ENCODE data around the gene ANKK1. TPM values are rescaled to one million over a fixed set of nuclear protein-coding genes. Genes with fewer than 3 reads are reported as not detected.

The ANKK1 gene
- total and polyA plus RNA-seq, 2 donors (not counting 1 experiment from before 2014, with no cell fraction given): not detected

DNA sequence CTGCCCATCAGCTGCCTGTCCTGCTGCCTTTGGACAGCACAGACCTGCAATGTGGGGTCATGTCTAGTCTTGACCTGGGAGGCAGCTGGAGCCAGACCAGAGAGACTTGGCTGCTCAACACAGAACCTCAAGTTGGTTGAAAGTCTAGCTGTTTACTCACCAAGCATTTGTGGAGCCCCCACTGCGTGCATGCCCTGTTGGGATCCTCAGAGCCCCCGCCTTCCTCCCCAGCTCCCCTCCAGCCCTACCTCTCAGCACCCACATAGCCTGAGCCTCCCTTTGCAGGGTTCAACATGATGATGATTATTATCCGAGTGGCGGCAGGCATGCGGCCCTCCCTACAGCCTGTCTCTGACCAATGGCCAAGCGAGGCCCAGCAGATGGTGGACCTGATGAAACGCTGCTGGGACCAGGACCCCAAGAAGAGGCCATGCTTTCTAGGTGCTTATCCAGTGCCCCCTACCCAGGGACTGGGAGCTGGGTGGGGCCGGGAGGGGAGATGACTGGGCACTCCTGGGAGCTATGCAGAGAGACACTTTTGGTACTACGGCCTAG is 8.3 kb downstream of the ANKK1 start:
- Histone ChIP-seq H4K20me1 (ENCODE audit: control insufficient read depth, extremely low read depth, insufficient read depth, low read length) (no peaks in the 10 kb centered on the region), H3K79me2 (ENCODE audit: control insufficient read depth, insufficient read depth, low read length) (no peaks in the 10 kb centered on the region), H3K9me3 (ENCODE audit: control insufficient read depth, insufficient read depth, low read depth, low read length) (no peaks in the 10 kb centered on the region), H3K4me3 (replicated peaks in 1 of 4; ENCODE audit: control extremely low read depth in 1 of 4, insufficient read depth in 1 of 4, low read depth in 3 of 4, low read length in 4 of 4) (no peak overlapping the region), H3K4me1 (ENCODE audit: control insufficient read depth, extremely low read depth, insufficient read depth, low read length) (no peaks in the 10 kb centered on the region), H3K9ac (ENCODE audit: insufficient read depth, low read length) (no peak overlapping the region), H3K4me2 (ENCODE audit: extremely low read depth, insufficient read depth, low read length) (no peak overlapping the region), H3K27me3 (ENCODE audit: control insufficient read depth, insufficient read depth, low read length) (no peaks in the 10 kb centered on the region), H3K36me3 (ENCODE audit: control insufficient read depth, insufficient read depth, low read length) (no peaks in the 10 kb centered on the region), H2AFZ (ENCODE audit: low read length) (no peak overlapping the region), H3K27ac (ENCODE audit: insufficient read depth, low read length) (no peak overlapping the region)
- DNase-seq (ENCODE audit: low read depth in 2 of 2): no peak
- TF ChIP-seq EZH2 (IDR thresholded peaks at IDR 0.05; ENCODE audit: low read length, missing control alignments): no peak
- TF ChIP-seq, protein P1, sequence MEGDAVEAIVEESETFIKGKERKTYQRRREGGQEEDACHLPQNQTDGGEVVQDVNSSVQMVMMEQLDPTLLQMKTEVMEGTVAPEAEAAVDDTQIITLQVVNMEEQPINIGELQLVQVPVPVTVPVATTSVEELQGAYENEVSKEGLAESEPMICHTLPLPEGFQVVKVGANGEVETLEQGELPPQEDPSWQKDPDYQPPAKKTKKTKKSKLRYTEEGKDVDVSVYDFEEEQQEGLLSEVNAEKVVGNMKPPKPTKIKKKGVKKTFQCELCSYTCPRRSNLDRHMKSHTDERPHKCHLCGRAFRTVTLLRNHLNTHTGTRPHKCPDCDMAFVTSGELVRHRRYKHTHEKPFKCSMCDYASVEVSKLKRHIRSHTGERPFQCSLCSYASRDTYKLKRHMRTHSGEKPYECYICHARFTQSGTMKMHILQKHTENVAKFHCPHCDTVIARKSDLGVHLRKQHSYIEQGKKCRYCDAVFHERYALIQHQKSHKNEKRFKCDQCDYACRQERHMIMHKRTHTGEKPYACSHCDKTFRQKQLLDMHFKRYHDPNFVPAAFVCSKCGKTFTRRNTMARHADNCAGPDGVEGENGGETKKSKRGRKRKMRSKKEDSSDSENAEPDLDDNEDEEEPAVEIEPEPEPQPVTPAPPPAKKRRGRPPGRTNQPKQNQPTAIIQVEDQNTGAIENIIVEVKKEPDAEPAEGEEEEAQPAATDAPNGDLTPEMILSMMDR (conservative IDR thresholded peaks at IDR 0.05 in 1 of 2, IDR thresholded peaks at IDR 0.05 in 1 of 2; ENCODE audit: low read depth in 1 of 2, low read length in 2 of 2): no peak

DNA sequence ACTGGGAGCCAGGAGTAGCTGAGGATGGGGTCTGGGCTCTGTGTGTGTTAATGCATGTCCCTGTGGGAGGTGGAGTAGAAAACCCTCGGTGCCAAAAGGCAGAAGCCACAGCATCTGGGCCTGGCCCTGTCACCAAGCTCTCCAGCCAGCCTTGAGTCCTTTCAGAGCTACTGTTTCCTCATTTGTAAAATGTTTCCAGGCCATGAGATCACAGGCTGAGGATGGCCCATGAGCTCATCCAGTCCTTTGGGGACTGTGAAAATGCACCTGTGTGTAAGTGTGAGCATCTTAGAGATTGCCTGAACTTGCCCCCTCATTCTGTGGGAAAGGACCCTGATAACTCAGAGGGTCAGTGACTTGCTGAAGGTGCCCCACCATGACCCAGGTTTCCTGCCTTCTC is 9.1 kb downstream of the ANKK1 start:
- no peak overlapping the region for H3K9ac ChIP-seq (ENCODE audit: insufficient read depth, low read length)
- no peaks in the 10 kb centered on the region for H3K36me3 ChIP-seq (ENCODE audit: control insufficient read depth, insufficient read depth, low read length)
- H3K27ac ChIP-seq (ENCODE audit: insufficient read depth, low read length): no peak overlapping the region
- no peaks in the 10 kb centered on the region for H3K27me3 ChIP-seq (ENCODE audit: control insufficient read depth, insufficient read depth, low read length)
- no peak overlapping the region for H2AFZ ChIP-seq (ENCODE audit: low read length)
- no peaks in the 10 kb centered on the region for H3K79me2 ChIP-seq (ENCODE audit: control insufficient read depth, insufficient read depth, low read length)
- no peak overlapping the region for H3K4me2 ChIP-seq (ENCODE audit: extremely low read depth, insufficient read depth, low read length)
- TF ChIP-seq, protein P1 (conservative IDR thresholded peaks at IDR 0.05 in 1 of 2, IDR thresholded peaks at IDR 0.05 in 1 of 2; ENCODE audit: low read depth in 1 of 2, low read length in 2 of 2): no peak
- TF ChIP-seq EZH2 (IDR thresholded peaks at IDR 0.05; ENCODE audit: low read length, missing control alignments): no peak
- H3K4me3 ChIP-seq (replicated peaks in 1 of 4; ENCODE audit: control extremely low read depth in 1 of 4, insufficient read depth in 1 of 4, low read depth in 3 of 4, low read length in 4 of 4): no peak overlapping the region
- DNase-seq (ENCODE audit: low read depth in 2 of 2): no peak
- no peaks in the 10 kb centered on the region for H3K9me3 ChIP-seq (ENCODE audit: control insufficient read depth, insufficient read depth, low read depth, low read length)
- H3K4me1 ChIP-seq (ENCODE audit: control insufficient read depth, extremely low read depth, insufficient read depth, low read length): no peaks in the 10 kb centered on the region
- H4K20me1 ChIP-seq (ENCODE audit: control insufficient read depth, extremely low read depth, insufficient read depth, low read length): no peaks in the 10 kb centered on the region

DNA sequence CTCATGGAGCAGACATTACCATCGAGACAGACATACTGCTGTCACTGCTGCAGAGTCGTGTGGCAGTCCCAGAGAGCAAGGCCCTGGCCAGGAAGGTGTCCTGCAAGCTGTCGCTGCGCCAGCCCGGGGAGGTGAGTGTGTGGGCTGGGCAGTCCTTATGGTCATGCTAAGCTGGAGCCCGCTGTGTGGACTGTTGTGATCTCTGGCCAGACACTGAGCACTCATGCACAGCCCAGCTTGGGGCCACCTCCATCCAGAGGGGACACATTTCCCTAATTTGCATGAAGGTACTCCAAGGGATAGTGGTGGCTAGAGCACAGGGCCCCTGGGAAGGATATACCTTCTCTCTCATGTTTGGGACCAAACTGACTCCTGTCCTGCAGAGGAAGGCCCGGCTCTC is 9.6 kb downstream of the ANKK1 start:
- Histone ChIP-seq H3K4me2 (ENCODE audit: extremely low read depth, insufficient read depth, low read length) (no peak overlapping the region), H3K9ac (ENCODE audit: insufficient read depth, low read length) (no peak overlapping the region), H3K79me2 (ENCODE audit: control insufficient read depth, insufficient read depth, low read length) (no peaks in the 10 kb centered on the region), H3K27ac (ENCODE audit: insufficient read depth, low read length) (no peak overlapping the region), H3K9me3 (ENCODE audit: control insufficient read depth, insufficient read depth, low read depth, low read length) (no peaks in the 10 kb centered on the region), H3K27me3 (ENCODE audit: control insufficient read depth, insufficient read depth, low read length) (no peaks in the 10 kb centered on the region), H4K20me1 (ENCODE audit: control insufficient read depth, extremely low read depth, insufficient read depth, low read length) (no peaks in the 10 kb centered on the region), H3K4me3 (replicated peaks in 1 of 4; ENCODE audit: control extremely low read depth in 1 of 4, insufficient read depth in 1 of 4, low read depth in 3 of 4, low read length in 4 of 4) (no peak overlapping the region), H3K4me1 (ENCODE audit: control insufficient read depth, extremely low read depth, insufficient read depth, low read length) (no peaks in the 10 kb centered on the region), H2AFZ (ENCODE audit: low read length) (no peak overlapping the region), H3K36me3 (ENCODE audit: control insufficient read depth, insufficient read depth, low read length) (no peaks in the 10 kb centered on the region)
- DNase-seq (ENCODE audit: low read depth in 2 of 2): no peak
- TF ChIP-seq, protein P1 (conservative IDR thresholded peaks at IDR 0.05 in 1 of 2, IDR thresholded peaks at IDR 0.05 in 1 of 2; ENCODE audit: low read depth in 1 of 2, low read length in 2 of 2): no peak
- TF ChIP-seq EZH2 (IDR thresholded peaks at IDR 0.05; ENCODE audit: low read length, missing control alignments): no peak

Measured in fibroblast of lung (primary cell).